ENCODE data around the gene IQUB.

DNA sequence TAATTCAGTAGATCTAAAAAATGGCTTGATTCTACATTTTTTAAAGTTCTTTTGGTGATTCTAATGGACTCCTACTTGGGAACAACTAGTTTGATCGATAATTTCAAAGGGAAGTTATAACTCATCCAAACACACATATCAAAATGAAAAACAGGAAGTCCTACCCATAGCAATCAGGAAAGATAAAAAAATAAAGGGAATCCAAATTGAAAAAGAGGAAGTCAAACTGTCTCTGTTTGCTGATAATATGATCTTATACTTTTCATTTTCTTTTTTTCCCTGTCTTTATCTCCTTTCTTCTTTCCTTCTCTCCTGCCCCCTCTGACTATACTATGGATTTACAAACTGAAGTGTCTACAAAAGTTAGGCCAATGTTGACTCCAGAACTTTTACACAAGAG, 118.8 kb downstream of the IQUB start:
- TF ChIP-seq CTCF (IDR thresholded peaks at IDR 0.05), result no peak
- no peak for TF ChIP-seq POLR2A (IDR thresholded peaks at IDR 0.05; ENCODE audit: low read depth)

Data from esophagus muscularis mucosa (tissue), 3 donors.